ENCODE results near the gene C6orf118.

The C6orf118 gene

DNA sequence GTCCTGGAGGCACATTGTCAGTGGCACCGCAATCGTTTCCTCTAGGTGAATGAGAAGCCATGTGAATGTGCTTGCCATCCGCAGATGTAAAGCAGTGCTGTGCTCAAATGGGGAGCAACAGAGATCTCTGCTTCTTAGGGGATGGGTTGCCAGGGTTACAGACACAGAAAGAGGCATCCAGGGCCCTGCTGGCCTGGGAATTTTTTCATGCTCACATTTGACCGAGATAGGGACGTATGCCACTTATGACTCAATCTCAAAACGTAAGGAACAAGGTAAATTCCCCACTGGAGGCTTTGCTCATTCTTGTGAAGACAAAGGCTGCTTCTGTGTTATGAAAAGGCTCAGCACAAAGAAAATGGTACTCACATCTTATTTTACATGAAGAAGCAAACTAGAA, 11.0 kb downstream of the C6orf118 start:
- Histone ChIP-seq H3K4me1 (ENCODE audit: control insufficient read depth in 1 of 2, insufficient read depth in 2 of 2, low read length in 2 of 2) (no peaks in the 10 kb centered on the region), H3K27me3 (ENCODE audit: low read depth, low read length) (no peaks in the 10 kb centered on the region), H3K4me3 (ENCODE audit: low read depth in 1 of 2, low read length in 2 of 2) (no peak overlapping the region), H3K36me3 (ENCODE audit: control insufficient read depth in 1 of 2, insufficient read depth in 2 of 2, low read length in 2 of 2) (no peaks in the 10 kb centered on the region), H3K9me3 (ENCODE audit: control insufficient read depth in 1 of 2, low read length in 2 of 2) (no peaks in the 10 kb centered on the region), H3K27ac (ENCODE audit: low read length) (no peak overlapping the region)

DNA sequence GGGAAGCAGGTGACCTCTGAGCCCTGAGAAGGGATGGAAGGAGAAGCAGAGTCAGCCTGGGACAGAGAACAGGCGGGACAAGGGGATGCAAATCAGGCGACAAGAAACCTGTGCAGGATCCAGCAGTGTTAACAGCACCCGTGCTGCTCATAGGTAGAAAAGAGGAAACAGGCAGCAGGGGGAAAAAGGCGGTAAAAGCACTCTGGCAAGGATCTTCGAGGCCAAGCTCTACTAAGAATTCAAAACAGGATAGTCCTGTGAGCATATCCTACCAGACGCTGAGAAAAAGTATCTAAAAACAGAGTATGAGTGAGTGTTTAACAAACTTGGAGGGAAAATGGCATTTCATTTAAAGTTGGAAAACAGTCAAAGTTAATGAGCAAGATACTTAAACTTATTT, 16.7 kb downstream of the C6orf118 start:
- Histone ChIP-seq H3K4me3 (ENCODE audit: low read depth in 1 of 2, low read length in 2 of 2) (no peak overlapping the region), H3K4me1 (ENCODE audit: control insufficient read depth in 1 of 2, insufficient read depth in 2 of 2, low read length in 2 of 2) (no peaks in the 10 kb centered on the region), H3K9me3 (ENCODE audit: control insufficient read depth in 1 of 2, low read length in 2 of 2) (no peaks in the 10 kb centered on the region), H3K36me3 (ENCODE audit: control insufficient read depth in 1 of 2, insufficient read depth in 2 of 2, low read length in 2 of 2) (no peaks in the 10 kb centered on the region), H3K27ac (ENCODE audit: low read length) (no peak overlapping the region), H3K27me3 (ENCODE audit: low read depth, low read length) (no peaks in the 10 kb centered on the region)

DNA sequence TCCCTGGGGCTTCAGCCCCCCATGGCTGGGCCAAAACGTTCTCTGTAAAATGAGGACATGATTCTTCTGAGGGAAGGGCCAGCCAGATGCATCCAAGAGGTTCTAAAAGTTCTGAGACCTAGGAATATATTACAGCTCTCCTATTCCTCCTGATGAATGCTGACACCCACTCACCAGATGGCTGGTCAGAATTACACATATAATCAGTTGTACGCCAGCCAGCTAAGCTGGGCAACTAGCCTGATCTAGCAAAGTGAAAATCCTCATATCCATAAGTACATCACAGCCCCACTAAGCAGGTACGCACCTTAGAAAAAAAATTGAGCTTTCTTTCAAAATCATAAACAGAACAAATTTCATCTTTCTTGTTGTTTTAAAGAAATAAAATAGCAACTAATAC, 34.8 kb downstream of the C6orf118 start:
- Histone ChIP-seq H3K4me3 (ENCODE audit: low read depth in 1 of 2, low read length in 2 of 2) (no peak overlapping the region), H3K27ac (ENCODE audit: low read length) (no peak overlapping the region), H3K9me3 (ENCODE audit: control insufficient read depth in 1 of 2, low read length in 2 of 2) (no peaks in the 10 kb centered on the region), H3K36me3 (ENCODE audit: control insufficient read depth in 1 of 2, insufficient read depth in 2 of 2, low read length in 2 of 2) (no peaks in the 10 kb centered on the region), H3K27me3 (ENCODE audit: low read depth, low read length) (no peaks in the 10 kb centered on the region), H3K4me1 (ENCODE audit: control insufficient read depth in 1 of 2, insufficient read depth in 2 of 2, low read length in 2 of 2) (no peaks in the 10 kb centered on the region)

DNA sequence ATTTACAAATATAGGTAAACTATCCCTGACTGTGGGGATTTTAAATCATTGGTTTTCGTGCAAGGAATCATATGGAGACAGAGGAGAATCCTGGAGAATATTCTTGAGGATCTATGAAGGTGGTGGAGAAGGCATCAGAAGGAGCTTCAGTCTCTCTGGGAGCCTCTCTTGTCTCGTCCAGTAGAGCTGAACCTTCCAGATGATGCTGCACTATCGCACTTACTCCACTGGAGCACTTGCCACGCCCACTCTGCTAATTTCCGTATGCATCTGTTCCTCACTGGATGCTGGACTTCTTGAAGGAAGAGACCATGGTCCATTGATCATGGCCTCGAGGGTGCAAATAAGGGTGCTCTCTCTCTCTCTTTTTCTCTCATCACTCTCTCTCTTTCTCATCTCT, 36.8 kb downstream of the C6orf118 start:
- Histone ChIP-seq H3K4me1 (ENCODE audit: control insufficient read depth in 1 of 2, insufficient read depth in 2 of 2, low read length in 2 of 2) (no peaks in the 10 kb centered on the region), H3K4me3 (ENCODE audit: low read depth in 1 of 2, low read length in 2 of 2) (no peak overlapping the region), H3K36me3 (ENCODE audit: control insufficient read depth in 1 of 2, insufficient read depth in 2 of 2, low read length in 2 of 2) (no peaks in the 10 kb centered on the region), H3K9me3 (ENCODE audit: control insufficient read depth in 1 of 2, low read length in 2 of 2) (no peaks in the 10 kb centered on the region), H3K27ac (ENCODE audit: low read length) (no peak overlapping the region), H3K27me3 (ENCODE audit: low read depth, low read length) (no peaks in the 10 kb centered on the region)

DNA sequence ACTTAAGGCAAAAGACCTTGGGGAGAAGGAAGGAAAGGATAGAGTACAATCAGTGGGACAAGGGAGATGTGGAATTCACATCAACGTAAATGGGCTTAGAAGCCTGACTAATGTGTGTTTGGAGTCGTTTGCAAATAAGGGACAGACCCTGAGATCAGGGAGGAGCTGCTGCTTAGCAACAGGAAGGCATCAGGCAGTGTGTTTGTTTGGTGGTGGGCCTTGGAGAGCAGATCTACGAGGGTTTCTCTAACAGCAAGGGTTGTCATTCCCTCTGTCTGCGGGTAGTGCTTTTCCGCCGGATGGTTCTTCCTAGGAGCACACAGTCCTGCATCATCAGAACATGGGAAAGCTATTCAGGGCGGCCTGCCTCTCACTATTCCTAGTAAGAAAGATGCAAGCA, 40.4 kb downstream of the C6orf118 start:
- Histone ChIP-seq H3K36me3 (ENCODE audit: control insufficient read depth in 1 of 2, insufficient read depth in 2 of 2, low read length in 2 of 2) (no peaks in the 10 kb centered on the region), H3K4me1 (ENCODE audit: control insufficient read depth in 1 of 2, insufficient read depth in 2 of 2, low read length in 2 of 2) (no peaks in the 10 kb centered on the region), H3K4me3 (ENCODE audit: low read depth in 1 of 2, low read length in 2 of 2) (no peak overlapping the region), H3K27me3 (ENCODE audit: low read depth, low read length) (no peaks in the 10 kb centered on the region), H3K27ac (ENCODE audit: low read length) (no peak overlapping the region), H3K9me3 (ENCODE audit: control insufficient read depth in 1 of 2, low read length in 2 of 2) (no peaks in the 10 kb centered on the region)

DNA sequence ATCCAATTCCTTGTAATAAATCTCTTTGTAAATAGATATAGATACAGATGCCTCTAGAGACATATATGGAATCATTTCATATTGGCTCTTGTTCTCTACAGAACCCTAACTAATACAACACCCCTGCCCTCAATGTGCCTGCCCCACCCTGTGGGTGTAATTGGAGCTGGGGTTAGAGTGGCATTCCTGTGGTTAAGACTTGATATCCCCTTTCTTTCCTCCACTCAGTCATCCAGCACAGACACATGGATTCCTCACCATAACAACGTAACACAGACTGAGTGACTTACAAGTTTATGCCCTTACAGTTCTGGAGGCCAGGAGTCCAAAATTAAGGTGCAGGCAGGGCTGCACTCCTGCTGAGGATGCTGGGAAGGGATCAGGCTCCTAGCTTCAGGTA, 42.8 kb downstream of the C6orf118 start:
- Histone ChIP-seq H3K27me3 (ENCODE audit: low read depth, low read length) (no peaks in the 10 kb centered on the region), H3K27ac (ENCODE audit: low read length) (no peak overlapping the region), H3K4me1 (ENCODE audit: control insufficient read depth in 1 of 2, insufficient read depth in 2 of 2, low read length in 2 of 2) (no peaks in the 10 kb centered on the region), H3K4me3 (ENCODE audit: low read depth in 1 of 2, low read length in 2 of 2) (no peak overlapping the region), H3K36me3 (ENCODE audit: control insufficient read depth in 1 of 2, insufficient read depth in 2 of 2, low read length in 2 of 2) (no peaks in the 10 kb centered on the region), H3K9me3 (ENCODE audit: control insufficient read depth in 1 of 2, low read length in 2 of 2) (peaks cover 0 to 2% of the 10 kb centered on the region in 2 donors)

DNA sequence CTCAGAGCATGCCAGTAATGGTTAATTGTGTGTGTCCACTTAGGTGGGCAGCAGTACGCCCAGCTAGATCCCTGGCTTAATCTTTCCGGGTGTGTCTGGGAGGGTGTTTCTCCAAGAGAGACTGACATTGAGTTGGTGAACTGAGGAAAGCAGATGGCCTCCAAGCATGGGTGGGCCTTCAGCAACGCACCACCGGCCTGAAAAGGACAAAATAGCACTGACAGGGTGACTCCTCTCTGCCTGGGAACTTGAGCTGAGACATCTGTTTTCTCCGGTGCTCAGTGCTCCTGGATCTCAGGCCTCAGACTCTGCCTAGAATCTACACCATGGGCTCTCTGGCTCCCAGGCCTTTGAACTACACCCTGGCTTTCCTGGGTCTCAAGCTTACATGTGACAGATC, 43.2 kb downstream of the C6orf118 start:
- H3K9me3 ChIP-seq (ENCODE audit: control insufficient read depth in 1 of 2, low read length in 2 of 2) = peaks cover 0 to 2% of the 10 kb centered on the region in 2 donors
- no peak overlapping the region for H3K4me3 ChIP-seq (ENCODE audit: low read depth in 1 of 2, low read length in 2 of 2)
- H3K4me1 ChIP-seq (ENCODE audit: control insufficient read depth in 1 of 2, insufficient read depth in 2 of 2, low read length in 2 of 2) = no peaks in the 10 kb centered on the region
- H3K36me3 ChIP-seq (ENCODE audit: control insufficient read depth in 1 of 2, insufficient read depth in 2 of 2, low read length in 2 of 2) = no peaks in the 10 kb centered on the region
- H3K27me3 ChIP-seq (ENCODE audit: low read depth, low read length) = no peaks in the 10 kb centered on the region
- no peak overlapping the region for H3K27ac ChIP-seq (ENCODE audit: low read length)

DNA sequence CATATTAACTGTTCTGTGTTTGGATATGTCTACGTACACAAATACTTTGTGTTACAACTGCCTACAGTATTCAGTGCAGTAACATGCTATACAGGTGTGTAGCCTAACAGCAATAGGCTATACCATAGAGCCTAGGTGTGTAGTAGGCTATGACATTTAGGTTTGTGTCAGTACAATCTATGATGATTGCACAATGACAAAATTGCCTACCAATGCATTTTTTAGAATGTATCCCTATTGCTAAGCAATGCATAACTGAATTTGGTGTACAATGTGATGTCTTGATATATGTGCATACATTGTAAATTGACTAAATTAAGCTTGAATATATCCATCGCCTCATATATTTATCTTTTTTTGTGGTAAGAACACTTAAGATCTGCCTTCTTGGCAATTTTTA, 48.9 kb downstream of the C6orf118 start:
- H3K27me3 ChIP-seq (ENCODE audit: low read depth, low read length) = no peaks in the 10 kb centered on the region
- no peak overlapping the region for H3K4me3 ChIP-seq (ENCODE audit: low read depth in 1 of 2, low read length in 2 of 2)
- H3K27ac ChIP-seq (ENCODE audit: low read length) = no peak overlapping the region
- peaks cover 3 to 23% of the 10 kb centered on the region in 2 donors for H3K9me3 ChIP-seq (ENCODE audit: control insufficient read depth in 1 of 2, low read length in 2 of 2)
- H3K36me3 ChIP-seq (ENCODE audit: control insufficient read depth in 1 of 2, insufficient read depth in 2 of 2, low read length in 2 of 2) = no peaks in the 10 kb centered on the region
- H3K4me1 ChIP-seq (ENCODE audit: control insufficient read depth in 1 of 2, insufficient read depth in 2 of 2, low read length in 2 of 2) = no peaks in the 10 kb centered on the region

DNA sequence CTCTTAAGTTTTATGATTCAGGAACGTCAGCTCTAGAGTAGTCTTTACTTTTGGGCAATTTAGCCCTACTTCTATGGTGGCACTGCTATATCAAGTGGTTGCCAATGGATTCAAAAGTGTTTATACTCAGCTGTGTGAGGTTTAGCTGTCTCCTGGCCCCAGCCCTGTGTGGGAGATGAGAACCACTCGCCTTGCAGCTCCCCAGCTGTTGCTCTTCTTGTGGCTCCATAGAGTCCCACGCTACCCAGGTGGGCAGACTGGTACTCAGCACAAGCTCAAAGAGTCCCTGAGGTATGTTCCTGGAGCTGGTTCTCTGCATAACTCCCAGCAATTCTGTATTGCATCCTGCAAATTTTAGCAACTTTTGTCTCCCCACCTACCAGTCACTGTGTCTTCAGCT, 59.6 kb downstream of the C6orf118 start:
- H3K27me3 ChIP-seq (ENCODE audit: low read depth, low read length) = no peaks in the 10 kb centered on the region
- no peaks in the 10 kb centered on the region for H3K36me3 ChIP-seq (ENCODE audit: control insufficient read depth in 1 of 2, insufficient read depth in 2 of 2, low read length in 2 of 2)
- no peaks in the 10 kb centered on the region for H3K4me1 ChIP-seq (ENCODE audit: control insufficient read depth in 1 of 2, insufficient read depth in 2 of 2, low read length in 2 of 2)
- H3K27ac ChIP-seq (ENCODE audit: low read length) = no peak overlapping the region
- H3K9me3 ChIP-seq (ENCODE audit: control insufficient read depth in 1 of 2, low read length in 2 of 2) = no peaks in the 10 kb centered on the region
- H3K4me3 ChIP-seq (ENCODE audit: low read depth in 1 of 2, low read length in 2 of 2) = no peak overlapping the region

DNA sequence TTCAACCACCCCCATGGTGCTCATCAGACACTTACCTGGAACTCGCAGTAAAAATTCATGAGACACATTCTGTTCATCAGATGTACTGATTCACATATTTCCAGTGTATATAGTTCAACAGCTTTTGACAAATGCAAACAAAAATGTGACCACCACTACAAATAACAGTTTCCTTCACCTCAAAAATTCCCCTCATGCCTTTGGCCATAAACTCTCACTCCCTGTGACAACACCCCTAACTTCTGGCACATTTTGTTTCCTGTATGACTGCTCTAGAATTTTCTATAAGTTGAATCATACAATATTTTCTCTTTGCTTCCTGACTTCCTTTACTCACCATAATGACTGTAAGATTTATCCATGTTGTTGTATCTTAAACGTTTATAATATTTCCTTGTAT, 63.7 kb downstream of the C6orf118 start:
- H3K4me3 ChIP-seq (ENCODE audit: low read depth in 1 of 2, low read length in 2 of 2) = no peak overlapping the region
- no peaks in the 10 kb centered on the region for H3K4me1 ChIP-seq (ENCODE audit: control insufficient read depth in 1 of 2, insufficient read depth in 2 of 2, low read length in 2 of 2)
- H3K36me3 ChIP-seq (ENCODE audit: control insufficient read depth in 1 of 2, insufficient read depth in 2 of 2, low read length in 2 of 2) = no peaks in the 10 kb centered on the region
- no peaks in the 10 kb centered on the region for H3K9me3 ChIP-seq (ENCODE audit: control insufficient read depth in 1 of 2, low read length in 2 of 2)
- H3K27me3 ChIP-seq (ENCODE audit: low read depth, low read length) = no peaks in the 10 kb centered on the region
- no peak overlapping the region for H3K27ac ChIP-seq (ENCODE audit: low read length)

DNA sequence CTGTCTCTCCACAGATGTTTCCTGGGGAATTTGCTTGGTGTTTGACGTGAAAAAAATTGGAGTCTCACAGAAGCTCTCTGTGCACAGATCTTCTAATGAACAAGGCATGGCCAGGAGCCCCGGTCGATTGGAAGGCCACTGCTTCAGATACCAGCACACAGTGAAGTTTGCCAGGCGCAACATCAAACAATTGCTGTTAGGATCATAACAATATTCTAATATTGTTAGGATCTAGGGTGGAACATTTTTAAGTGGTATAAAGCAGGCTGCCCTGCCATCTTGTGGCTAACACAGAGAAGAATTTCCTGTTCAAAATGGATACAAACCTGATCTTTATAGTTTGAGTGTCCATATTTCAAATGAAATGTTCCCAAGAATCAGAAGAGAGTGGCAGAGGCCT, 64.1 kb downstream of the C6orf118 start:
- H3K27me3 ChIP-seq (ENCODE audit: low read depth, low read length) = no peaks in the 10 kb centered on the region
- H3K9me3 ChIP-seq (ENCODE audit: control insufficient read depth in 1 of 2, low read length in 2 of 2) = no peaks in the 10 kb centered on the region
- no peak overlapping the region for H3K4me3 ChIP-seq (ENCODE audit: low read depth in 1 of 2, low read length in 2 of 2)
- no peaks in the 10 kb centered on the region for H3K4me1 ChIP-seq (ENCODE audit: control insufficient read depth in 1 of 2, insufficient read depth in 2 of 2, low read length in 2 of 2)
- H3K36me3 ChIP-seq (ENCODE audit: control insufficient read depth in 1 of 2, insufficient read depth in 2 of 2, low read length in 2 of 2) = no peaks in the 10 kb centered on the region
- H3K27ac ChIP-seq (ENCODE audit: low read length) = no peak overlapping the region

DNA sequence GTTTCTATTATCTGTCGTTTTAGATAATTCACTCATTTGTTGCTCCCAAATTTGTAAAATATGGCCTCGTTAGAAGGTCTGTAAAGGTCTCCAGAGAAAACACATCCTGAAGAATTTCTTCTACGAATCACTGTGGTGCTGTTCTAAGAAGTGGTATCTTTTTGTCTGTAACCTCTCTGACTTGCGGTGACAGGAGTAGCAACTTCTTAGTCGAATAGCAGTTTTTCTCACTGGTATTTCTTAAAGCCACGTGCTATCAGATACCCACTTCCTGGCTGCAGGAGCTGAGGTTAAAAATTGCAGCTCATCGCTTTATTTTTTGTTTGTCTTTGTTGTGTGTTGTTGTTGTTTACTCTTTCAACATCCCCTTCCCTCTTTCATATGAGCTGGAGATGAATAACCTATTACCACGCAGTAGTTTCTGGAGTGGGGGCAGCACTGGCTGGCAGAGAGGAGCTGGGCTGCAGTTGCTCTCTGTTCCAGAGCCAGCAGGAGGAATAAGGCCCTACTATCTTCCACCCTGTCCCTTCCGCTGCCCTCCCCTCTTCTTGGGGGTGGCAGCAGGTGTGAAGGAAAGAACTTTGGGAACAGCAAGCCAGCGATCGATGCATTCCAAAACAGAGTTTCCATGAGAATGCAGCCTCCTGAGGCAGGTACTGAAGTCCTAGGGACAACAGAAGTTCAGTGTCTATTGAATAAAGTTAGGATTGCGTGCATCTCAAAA, 64.7 kb downstream of the C6orf118 start:
- Histone ChIP-seq H3K27ac (ENCODE audit: low read length) (no peak overlapping the region), H3K4me1 (ENCODE audit: control insufficient read depth in 1 of 2, insufficient read depth in 2 of 2, low read length in 2 of 2) (no peaks in the 10 kb centered on the region), H3K36me3 (ENCODE audit: control insufficient read depth in 1 of 2, insufficient read depth in 2 of 2, low read length in 2 of 2) (no peaks in the 10 kb centered on the region), H3K4me3 (ENCODE audit: low read depth in 1 of 2, low read length in 2 of 2) (no peak overlapping the region), H3K27me3 (ENCODE audit: low read depth, low read length) (no peaks in the 10 kb centered on the region), H3K9me3 (ENCODE audit: control insufficient read depth in 1 of 2, low read length in 2 of 2) (no peaks in the 10 kb centered on the region)
